HG03520 (cell line): ENCODE data around the gene CAMKK1.
"Not testable (repeated sequence)": the region's sequence is repeated elsewhere in the genome, so short reads cannot be mapped to it uniquely, and the experiment has no call there.

Experiments used
- ATAC-seq: cut with Tn5 transposase; IDR thresholded peaks from one replicate; pipeline ENCODE4 v1.9.1; 2021; ENCODE audit warnings: mild to moderate bottlenecking, moderate library complexity; ENCODE audit not compliant: unreplicated experiment

Gene CAMKK1

GRCh38 chr17:3880983-3881382 lies 11.9 kb downstream of the CAMKK1 start:
- ATAC-seq, result no peak

GRCh38 chr17:3879591-3880417 lies 13.0 kb downstream of the CAMKK1 start:
- no peak for ATAC-seq

GRCh38 chr17:3879186-3879585 lies 13.7 kb downstream of the CAMKK1 start:
- ATAC-seq, result no peak

- ATAC-seq, result no peak
Observed at GRCh38 chr17:3877220-3877619, 15.6 kb downstream of the CAMKK1 start.

- no peak for ATAC-seq
Observed at GRCh38 chr17:3875317-3875716, 17.5 kb downstream of the CAMKK1 start.

DNA sequence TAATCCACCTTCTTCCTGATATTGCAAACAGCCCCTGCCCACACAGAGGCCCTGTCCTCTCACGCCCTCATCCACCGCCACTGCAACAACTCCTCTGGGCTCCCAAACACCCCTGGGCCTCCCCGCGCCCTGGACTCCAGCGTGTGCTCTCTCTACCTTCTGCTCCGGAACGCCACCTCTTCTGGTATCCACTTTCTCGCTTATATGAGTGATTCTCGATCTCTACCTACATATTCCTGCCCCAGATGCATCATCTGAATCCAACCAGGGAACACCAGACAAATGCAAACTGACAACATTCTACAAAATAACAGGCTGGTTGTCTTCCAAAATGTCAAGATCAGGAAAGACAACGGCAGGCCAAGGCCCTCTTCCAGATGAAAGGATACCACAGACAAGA lies 19.0 kb downstream of the CAMKK1 start:
- ATAC-seq, result no peak

DNA sequence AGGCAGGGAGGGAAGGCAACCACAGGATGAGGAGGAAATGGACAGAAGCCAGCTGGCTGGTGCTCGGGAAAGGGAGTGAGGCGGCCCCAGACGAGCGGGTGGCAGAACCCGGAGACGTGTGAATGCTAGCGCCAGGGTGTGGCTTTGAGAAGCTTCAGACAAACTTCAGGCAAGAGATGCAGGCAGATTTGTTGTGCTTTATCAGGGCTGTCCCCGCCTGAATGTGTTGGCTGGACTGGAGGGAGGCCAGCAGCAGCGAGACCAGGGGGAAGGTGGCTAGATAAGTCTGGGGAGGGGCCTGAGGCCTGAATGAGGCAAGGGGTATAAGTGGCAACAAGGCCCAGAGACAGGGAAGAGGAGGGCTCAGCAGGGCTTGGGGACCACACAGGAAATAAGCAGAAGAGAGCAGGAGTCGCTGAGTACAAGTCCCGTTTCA lies 22.0 kb downstream of the CAMKK1 start:
- ATAC-seq, result no peak

GRCh38 chr17:3867606-3868005 lies 25.2 kb downstream of the CAMKK1 start:
- no peak for ATAC-seq

- no peak for ATAC-seq
Observed at GRCh38 chr17:3867106-3867505, 25.7 kb downstream of the CAMKK1 start.

- no peak for ATAC-seq
Observed at GRCh38 chr17:3866276-3866675, 26.6 kb downstream of the CAMKK1 start.

DNA sequence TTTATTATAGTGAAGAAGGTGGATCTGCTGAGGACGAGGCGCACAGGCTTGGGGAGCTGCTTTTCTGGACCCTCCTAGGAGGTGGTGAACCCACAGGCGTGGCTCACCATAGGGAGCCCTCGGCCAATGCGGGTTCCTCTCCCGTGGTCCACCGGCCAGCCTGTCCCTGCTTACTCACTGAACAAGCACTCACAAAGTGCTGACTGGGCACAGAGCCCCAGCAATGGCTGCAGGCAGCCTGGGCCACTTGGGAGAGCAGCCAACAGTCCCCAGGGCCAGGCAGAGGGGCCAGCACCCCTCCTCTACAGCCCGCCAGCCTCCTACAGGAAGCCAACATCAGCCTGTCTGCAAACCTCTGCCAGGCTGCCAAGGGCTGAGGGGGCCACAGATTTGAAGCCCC lies 27.7 kb downstream of the CAMKK1 start:
- ATAC-seq, result no peak

GRCh38 chr17:3864534-3864933 lies 28.3 kb downstream of the CAMKK1 start:
- ATAC-seq, result no peak

- ATAC-seq, result no peak
Observed at GRCh38 chr17:3861761-3862681, 30.8 kb downstream of the CAMKK1 start.

DNA sequence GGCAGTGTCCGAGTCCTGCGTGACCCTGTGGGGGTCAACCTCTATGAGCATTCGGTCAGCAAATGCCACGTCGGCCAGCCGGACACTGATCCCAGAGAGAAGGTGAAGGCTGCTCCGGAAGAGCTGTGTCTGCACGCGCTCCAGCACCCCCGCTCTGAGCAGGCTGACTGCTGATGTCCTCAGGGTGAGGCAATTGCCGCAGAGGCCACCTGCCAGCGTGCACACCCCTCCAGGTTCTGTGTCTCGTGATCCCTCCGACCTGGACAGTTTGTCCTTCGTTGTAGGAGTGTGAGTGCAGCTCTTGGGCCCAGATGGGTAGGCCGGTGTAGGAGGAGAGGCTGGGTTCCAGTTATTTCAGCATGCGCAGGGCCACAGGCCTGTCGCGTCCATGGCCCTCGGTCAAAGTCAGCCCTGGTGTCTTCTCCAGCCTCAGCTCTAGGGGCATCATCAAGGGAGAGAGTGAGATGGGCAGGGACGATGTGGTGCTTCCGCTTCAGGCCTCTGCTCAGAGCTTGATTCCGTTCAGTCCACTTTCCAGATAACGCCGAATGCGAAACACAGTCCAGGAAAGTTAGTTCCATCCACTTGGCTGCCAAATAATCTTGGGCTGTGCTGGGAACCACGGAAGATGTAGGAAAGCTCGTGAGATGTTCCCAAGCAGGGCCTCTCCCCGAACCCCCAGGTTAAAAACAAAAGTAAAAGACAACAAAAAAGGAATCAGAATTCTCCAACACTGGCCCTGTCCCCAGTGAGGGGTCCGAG lies 31.7 kb downstream of the CAMKK1 start:
- no peak for ATAC-seq

DNA sequence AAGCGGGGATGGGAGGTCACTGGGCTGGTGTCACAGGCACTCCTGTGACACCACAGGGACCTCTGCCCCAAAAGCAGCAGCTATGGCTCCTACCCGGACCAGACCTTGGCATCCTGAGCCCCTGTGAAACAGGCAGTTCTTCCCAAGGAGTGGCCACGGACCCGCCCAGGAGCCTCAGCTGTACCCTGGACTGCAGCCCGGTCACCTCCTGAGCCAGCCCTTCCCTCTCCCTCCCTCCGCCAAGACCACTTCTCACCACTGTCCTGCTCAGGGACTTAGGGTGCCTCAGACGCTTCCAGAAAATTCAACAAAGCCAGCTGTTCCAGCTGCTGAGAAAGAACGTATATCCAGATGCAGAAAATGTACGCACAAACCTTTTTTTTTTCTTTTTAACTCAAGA lies 32.9 kb downstream of the CAMKK1 start:
- ATAC-seq, result no peak

DNA sequence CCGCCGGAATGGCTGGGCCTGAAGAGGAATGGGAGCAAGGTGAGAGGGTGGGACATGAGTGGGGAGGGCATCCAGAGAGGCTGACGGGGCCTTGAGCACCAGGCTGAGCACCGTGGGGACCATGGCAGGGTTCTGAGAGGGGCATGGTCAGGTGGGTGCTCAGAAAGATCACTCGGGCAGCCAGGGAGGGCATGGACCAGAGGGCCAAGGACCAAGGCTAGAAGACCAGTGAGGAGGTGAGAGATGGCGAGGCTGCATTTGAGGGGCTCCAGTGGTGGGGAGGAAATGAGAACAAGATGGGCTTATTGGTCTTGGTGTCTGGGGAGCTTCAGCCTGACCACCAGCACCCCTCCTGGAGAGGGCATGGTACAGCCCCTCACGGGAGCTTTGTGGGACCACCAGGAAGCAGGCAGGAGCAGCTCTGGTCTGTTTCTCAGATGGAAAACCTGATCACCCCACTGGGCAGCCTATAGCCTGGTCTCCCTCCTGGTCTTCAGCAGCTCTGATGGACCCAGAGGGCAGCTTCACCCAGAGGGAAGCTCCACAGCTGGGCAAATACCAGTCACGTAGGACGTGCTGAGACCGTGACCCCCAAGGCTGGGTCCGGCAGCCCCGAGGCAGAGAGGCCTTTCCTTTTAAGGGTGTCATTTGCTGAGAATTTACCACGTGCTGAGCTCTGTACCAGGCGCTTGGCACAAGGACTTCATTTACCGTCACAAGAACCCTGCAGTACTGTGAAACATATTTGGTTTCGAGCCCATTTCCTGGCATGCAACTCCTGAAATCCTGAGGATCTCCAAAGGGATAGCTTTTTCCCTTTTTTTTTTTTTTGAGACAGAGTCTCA lies 35.4 kb downstream of the CAMKK1 start:
- no peak for ATAC-seq

DNA sequence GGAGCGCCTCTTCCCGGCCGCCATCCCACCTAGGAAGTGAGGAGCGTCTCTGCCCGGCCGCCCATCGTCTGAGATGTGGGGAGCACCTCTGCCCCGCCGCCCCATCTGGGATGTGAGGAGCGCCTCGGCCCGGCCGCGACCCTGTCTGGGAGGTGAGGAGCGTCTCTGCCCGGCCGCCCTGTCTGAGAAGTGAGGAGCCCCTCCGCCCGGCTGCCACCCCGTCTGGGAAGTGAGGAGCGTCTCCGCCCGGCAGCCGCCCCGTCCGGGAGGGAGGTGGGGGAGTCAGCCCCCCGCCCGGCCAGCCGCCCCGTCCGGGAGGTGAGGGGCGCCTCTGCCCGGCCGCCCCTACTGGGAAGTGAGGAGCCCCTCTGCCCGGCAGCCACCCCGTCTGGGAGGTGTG lies 38.6 kb downstream of the CAMKK1 start:
- ATAC-seq, result not testable (repeated sequence)

DNA sequence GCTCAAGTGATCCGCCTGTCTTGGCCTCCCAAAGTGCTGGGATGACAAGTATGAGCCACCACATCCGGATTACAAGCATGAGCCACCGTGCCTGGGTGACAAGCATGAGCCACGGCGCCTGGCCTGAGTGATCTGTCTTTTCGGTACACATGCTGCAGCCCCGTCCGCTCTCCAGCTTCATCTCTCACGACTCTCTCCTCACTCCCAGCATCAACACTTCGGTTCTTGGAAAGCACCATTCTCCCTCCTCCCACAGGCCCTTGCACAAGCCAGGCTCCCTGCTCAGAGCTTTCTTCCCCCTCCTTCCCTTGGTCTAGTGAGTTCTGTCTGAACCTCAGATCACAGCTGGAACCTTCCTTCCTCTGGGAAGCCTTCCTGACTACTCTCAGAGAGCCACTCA lies 40.3 kb downstream of the CAMKK1 start:
- ATAC-seq, result no peak

DNA sequence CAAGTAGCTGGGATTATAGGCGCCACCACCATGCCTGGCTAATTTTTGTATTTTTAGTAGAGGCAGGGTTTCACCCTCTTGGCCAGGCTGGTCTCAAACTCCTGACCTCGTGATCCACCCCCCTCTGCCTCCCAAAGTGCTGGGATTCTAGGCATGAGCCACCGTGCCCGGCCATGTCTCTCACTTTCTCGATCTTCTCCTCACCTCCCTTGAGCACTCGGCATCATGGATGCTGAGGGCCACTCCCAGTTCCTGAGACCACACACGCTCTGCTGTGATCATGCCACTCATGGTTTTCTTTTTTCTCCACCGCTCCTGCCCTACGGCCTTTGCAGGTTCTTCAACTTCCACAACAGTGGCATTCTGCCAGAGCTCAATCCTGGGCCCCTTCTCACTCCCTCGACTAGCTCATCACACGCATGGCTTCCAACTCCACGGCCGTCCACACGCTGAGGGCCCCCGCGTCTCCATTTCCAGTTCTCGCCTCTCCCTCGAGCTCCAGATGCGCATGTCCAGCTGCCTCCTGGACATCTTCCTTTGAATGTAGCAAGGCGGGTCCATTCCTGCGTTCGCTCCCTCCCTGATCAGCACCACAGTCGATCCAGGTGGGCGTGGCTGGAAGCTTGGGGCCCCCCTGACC lies 41.3 kb downstream of the CAMKK1 start:
- no peak for ATAC-seq
